NCI-H1417 treated with DMSO at 0.1 percent for 48 hours (cell line): Measurements from ENCODE around the gene VPS13D.
A peak's percentile ranks its signal among the peaks of the same experiment; 100 is the strongest.

ENCODE experiments used
- DNase-seq: peaks from one replicate; lab custom pipeline; 2025; lab: John Stamatoyannopoulos, UW

Gene VPS13D

DNA sequence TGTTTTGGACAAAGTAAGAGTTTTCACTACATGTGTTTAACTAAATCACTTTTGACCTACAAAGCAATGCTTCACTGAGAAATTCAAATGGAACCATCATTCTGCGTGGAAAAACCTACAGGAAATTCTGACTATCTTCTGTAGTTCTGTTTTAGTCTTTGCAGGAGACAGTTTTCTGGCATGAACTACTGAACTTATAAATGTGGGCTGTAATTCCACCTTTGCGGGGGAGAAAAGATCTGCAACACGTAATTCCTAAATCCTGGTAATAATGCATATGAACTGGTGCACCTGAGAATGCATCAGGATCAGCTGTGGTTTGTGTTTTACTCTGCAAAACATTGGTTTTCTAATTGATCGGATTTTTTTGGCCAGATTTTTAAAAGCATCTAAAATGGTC lies 106.0 kb downstream of the VPS13D start:
- no peak for DNase-seq

DNA sequence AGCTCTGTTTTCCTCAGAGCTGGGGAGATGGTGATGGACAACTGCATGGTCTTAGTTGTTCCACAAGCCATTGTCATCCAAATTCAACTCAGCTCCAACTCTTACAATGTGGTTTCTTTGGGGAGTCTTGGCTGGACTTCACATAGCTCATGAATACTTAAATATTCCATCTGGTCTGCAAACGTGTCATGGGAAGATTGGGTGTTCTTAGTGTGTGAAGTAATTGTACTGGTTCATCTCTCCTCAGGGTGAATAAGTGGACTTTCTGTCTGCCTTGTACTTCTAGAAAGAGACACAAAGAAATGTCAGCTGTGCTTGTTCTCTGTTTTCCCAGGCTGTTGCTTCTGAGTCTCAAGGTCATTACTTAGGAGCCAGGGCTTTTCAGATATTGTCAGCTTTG lies 106.6 kb downstream of the VPS13D start:
- no peak for DNase-seq

DNA sequence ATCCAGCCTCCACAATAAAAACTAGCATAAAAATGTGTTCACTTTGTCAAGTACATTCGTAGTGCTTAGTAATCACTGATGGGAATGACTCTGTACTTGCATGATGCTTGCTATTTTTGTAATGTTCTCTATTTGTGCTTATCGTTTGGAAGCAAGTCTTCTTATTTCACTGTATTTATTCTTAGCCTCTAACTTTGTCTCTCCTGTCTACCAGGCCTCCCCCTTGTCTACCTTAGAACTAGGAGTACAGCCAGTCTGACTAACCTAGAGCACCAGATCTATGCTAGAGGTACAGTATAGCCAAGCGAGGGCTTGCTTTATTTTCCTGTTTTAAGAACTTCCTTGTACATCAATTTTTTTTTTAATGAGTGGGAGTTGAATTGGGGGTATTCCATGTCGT lies 108.2 kb downstream of the VPS13D start:
- DNase-seq = no peak

- DNase-seq = no peak
Measured at GRCh38 chr1:12338823-12339222, 109.0 kb downstream of the VPS13D start.

- DNase-seq = no peak
Measured at GRCh38 chr1:12339396-12339795, 109.6 kb downstream of the VPS13D start.

DNA sequence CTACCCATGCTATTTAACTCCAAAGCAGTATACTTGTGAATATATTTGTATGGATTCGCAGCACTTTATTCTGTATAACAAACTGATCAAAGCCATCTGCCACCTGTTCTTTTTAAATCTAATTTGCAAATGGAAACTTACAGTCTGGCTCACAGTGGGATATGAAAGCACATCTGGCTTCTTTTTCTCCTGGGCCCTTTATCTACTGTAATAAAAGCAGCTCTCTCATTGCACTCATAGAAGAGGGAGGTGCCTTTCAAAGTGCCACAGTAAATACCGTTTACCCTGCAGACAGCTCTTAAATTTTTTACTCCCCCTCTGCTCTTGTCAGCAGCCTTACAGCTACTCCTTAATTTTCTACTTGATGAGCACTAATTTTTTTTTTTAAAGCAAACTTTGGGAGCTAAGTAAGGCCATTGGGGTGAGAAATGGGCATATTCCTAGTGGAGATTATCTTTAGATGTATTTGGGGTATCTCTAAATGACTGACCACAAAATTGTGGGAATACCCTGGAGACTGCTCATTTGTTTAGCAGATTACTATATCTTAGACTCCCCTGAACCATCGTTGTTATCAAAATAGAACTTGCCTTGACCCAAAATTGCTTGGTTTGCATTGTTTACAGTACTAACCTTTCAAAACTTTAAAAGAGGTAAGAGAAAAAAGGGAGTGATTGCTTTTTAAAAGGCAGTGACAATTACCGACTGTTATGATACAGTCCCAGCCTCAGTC lies 110.1 kb downstream of the VPS13D start:
- peak; percentile 9 for DNase-seq

- DNase-seq = no peak
Measured at GRCh38 chr1:12340544-12340930, 110.7 kb downstream of the VPS13D start.

GRCh38 chr1:12341667-12342066 lies 111.8 kb downstream of the VPS13D start:
- DNase-seq = no peak

GRCh38 chr1:12342401-12343003 lies 112.7 kb downstream of the VPS13D start:
- no peak for DNase-seq

- no peak for DNase-seq
Measured at GRCh38 chr1:12343823-12344487, 114.1 kb downstream of the VPS13D start.

DNA sequence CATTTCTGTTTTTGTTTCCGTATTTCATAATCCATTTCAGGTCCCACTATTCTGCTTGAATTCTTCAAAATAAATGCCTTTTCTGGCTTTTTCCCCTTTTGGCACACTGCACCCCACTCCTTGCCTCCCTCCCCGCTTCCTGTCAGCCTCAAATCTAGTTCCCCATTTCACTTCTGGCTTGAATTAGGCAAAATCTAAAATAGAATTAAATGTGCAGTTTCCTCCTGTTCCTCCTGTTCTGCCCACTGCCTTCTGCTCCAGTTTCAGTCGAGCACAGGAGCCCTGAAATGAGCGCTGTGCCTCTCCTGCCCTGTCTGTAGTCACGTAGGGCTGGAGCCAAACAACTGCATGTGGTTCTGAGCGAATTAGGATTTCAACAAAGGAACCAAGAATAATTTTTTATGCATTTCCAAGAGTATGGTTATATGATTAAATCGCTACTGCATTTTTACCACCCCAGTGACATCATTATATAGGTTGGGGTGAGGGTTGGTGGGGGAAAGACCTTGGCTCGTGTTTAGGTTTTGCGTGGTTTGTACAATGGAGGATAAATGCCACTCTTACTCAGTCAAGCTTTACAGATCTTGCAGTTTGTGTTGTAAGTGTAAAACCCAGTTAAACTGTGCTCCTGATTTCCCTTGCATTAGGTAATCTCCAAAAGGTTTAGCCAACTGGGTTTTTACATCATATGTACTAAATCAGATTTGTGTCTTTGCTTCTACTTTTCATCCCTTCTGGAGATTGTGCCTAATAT lies 114.9 kb downstream of the VPS13D start:
- no peak for DNase-seq

GRCh38 chr1:12345350-12346217 lies 115.8 kb downstream of the VPS13D start:
- no peak for DNase-seq

- no peak for DNase-seq
Measured at GRCh38 chr1:12346483-12347151, 116.8 kb downstream of the VPS13D start.

- no peak for DNase-seq
Measured at GRCh38 chr1:12348113-12348512, 118.3 kb downstream of the VPS13D start.

DNA sequence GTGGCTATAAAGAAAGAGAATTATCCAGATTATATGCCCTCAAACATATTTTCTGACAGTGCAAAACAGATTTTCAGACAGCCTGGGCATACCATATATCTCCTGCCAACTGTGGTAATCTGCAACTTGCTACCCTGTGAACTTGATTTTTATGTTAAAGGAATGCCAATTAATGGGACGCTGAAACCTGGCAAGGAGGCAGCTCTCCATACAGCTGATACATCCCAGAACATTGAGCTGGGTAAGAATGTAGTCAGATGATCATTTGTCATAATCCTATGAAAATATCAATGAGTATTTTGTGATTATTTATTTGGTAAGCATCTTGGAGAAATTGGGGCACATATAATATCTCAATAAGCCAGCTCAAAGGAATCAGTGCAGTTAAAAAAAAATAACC lies 124.2 kb downstream of the VPS13D start:
- DNase-seq = no peak

- no peak for DNase-seq
Measured at GRCh38 chr1:12356004-12356890, 126.4 kb downstream of the VPS13D start.

DNA sequence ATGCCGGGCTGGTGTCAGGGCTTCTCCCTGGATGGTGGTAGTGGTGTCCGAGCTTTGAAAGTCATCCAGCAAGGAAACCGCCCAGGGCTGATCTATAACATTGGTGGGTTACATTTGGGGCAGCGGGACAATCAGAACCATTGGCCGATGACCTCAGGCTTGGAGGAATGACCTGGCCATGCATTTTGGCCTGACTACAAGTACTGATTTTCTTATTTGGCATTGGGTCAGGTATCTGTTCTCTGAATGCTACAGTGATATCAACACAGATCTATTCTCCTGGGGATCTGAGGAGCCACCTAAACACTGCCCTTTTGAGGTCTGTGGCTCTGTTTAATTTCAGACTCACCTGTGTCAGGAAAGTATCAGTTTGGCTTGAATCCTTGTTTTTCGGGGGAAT lies 128.7 kb downstream of the VPS13D start:
- DNase-seq = no peak

GRCh38 chr1:12359359-12360133 lies 129.7 kb downstream of the VPS13D start:
- no peak for DNase-seq

DNA sequence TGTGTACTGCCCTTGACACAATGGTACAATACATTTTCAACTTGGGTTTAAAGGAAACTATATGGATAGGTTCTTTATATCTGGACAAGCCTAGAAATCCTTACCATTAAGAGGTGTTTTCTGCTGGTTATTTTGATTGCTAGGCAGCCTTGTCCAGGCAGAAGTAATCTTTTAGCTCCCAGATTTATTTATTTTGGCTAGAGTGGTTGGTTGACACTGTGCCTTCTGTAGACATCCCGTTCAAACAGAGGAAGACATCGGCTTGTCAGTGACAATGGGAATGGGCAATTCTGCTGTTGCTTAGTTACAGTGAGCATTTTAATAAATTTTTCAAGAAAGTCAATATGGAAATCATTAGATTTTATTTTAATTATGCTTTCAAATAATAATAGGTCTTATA lies 138.8 kb downstream of the VPS13D start:
- DNase-seq = no peak
